SU-DHL-6 (cell line): Measurements from ENCODE around the gene NEK4.

Experiments
- EZH2phosphoT487 ChIP-seq: fragments of 200-600 bp; sonication (generic), shearing (Covaris generic); conservative IDR thresholded peaks from 2 replicates; pipeline ENCODE4 v1.6.1; 2018; ENCODE audit warnings: mild to moderate bottlenecking, antibody characterized with exemption, low read length, moderate library complexity, mixed read lengths
- TF ChIP-seq, protein P1 (sequence below): fragments of 200-600 bp; sonication (generic); IDR thresholded peaks from one replicate; pipeline ENCODE4 v1.5.1; 2017; ENCODE audit warnings: antibody characterized with exemption, mild to moderate bottlenecking, low read length, moderate library complexity; ENCODE audit not compliant: insufficient read depth, poor library complexity, severe bottlenecking

DNA sequence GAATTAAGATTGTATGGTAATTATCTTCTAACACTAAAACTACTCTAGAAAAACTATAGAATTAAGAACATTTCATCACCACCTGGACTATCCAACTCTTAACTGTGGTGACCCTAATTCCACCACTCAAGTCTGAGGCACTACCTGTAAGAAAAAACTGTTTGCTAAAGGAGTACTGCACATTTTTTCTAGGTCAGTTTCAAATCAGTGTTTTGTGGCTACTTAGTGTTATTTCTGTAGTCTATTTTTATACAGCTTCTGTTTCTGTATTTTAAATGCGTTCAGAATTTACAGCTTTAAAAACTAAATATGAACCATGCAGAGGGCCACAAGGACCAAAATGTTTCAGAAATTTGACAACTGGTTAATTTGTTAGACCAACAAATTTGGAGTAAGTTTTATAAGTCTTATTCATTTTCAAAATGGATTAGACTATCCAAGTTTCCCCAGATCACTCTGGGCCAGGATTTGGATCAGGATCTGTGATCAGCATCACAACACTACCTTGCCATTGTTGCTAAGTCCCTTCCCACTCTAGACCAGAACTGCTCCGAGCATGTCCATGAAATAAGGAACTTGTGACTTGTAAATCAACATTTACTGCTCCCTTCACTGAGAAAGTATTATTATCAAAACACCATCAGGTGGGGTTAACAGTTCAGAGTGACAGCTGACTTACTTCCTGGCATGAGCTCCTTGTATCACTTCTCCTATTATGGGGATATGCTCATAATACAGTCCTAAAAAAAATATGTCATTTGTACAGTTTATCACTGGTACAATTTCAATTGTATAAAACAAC is 73.7 kb downstream of the NEK4 start:
- TF ChIP-seq, protein P1, sequence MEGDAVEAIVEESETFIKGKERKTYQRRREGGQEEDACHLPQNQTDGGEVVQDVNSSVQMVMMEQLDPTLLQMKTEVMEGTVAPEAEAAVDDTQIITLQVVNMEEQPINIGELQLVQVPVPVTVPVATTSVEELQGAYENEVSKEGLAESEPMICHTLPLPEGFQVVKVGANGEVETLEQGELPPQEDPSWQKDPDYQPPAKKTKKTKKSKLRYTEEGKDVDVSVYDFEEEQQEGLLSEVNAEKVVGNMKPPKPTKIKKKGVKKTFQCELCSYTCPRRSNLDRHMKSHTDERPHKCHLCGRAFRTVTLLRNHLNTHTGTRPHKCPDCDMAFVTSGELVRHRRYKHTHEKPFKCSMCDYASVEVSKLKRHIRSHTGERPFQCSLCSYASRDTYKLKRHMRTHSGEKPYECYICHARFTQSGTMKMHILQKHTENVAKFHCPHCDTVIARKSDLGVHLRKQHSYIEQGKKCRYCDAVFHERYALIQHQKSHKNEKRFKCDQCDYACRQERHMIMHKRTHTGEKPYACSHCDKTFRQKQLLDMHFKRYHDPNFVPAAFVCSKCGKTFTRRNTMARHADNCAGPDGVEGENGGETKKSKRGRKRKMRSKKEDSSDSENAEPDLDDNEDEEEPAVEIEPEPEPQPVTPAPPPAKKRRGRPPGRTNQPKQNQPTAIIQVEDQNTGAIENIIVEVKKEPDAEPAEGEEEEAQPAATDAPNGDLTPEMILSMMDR = no peak
- TF ChIP-seq EZH2phosphoT487 = no peak
